HG03280 (cell line): ENCODE measurements around the gene FCHSD2.

Source experiments
- ATAC-seq: cut with Tn5 transposase; IDR thresholded peaks from one replicate; pipeline ENCODE4 v1.9.1; 2021; ENCODE audit warnings: mild to moderate bottlenecking, moderate library complexity; ENCODE audit not compliant: unreplicated experiment

Gene FCHSD2

GRCh38 chr11:73172992-73173656, 31.0 kb upstream of the FCHSD2 start:
- ATAC-seq: no peak

GRCh38 chr11:73171436-73172161, 29.5 kb upstream of the FCHSD2 start:
- no peak for ATAC-seq

GRCh38 chr11:73170140-73170539, 28.0 kb upstream of the FCHSD2 start:
- ATAC-seq: no peak

GRCh38 chr11:73168925-73169579, 26.9 kb upstream of the FCHSD2 start:
- no peak for ATAC-seq

GRCh38 chr11:73167363-73167954, 25.3 kb upstream of the FCHSD2 start:
- ATAC-seq: no peak

GRCh38 chr11:73164803-73165540, 22.9 kb upstream of the FCHSD2 start:
- ATAC-seq: no peak

- ATAC-seq: no peak
These were observed 21.6 kb upstream of the FCHSD2 start for GRCh38 chr11:73163638-73164174.

GRCh38 chr11:73162196-73162740, 20.1 kb upstream of the FCHSD2 start:
- no peak for ATAC-seq

GRCh38 chr11:73160005-73160760, 18.1 kb upstream of the FCHSD2 start:
- no peak for ATAC-seq

GRCh38 chr11:73159297-73159696, 17.2 kb upstream of the FCHSD2 start:
- ATAC-seq: no peak

- ATAC-seq: no peak
These were observed 16.4 kb upstream of the FCHSD2 start for GRCh38 chr11:73158356-73159051.

GRCh38 chr11:73157101-73158010, 15.2 kb upstream of the FCHSD2 start:
- no peak for ATAC-seq

GRCh38 chr11:73156686-73157085, 14.6 kb upstream of the FCHSD2 start:
- ATAC-seq: no peak

GRCh38 chr11:73156114-73156513, 14.0 kb upstream of the FCHSD2 start:
- no peak for ATAC-seq

- ATAC-seq: no peak
These were observed 13.0 kb upstream of the FCHSD2 start for GRCh38 chr11:73155102-73155501.

GRCh38 chr11:73154178-73154577, 12.1 kb upstream of the FCHSD2 start:
- peak; percentile 43 for ATAC-seq

- ATAC-seq: peak; percentile 77
These were observed 10.9 kb upstream of the FCHSD2 start for GRCh38 chr11:73152861-73153483.
